ENCODE data around the gene MT1H.

GRCh38 chr16:56629531-56629930 is 40.1 kb upstream of the MT1H start:
- TF ChIP-seq POLR2AphosphoS5 (IDR thresholded peaks at IDR 0.05; ENCODE audit: low read depth, low read length) (no peak), REST (IDR thresholded peaks at IDR 0.05; ENCODE audit: insufficient read depth in 1 of 2, low read depth in 2 of 2, low read length in 2 of 2) (no peak), TAF1 (IDR thresholded peaks at IDR 0.05; ENCODE audit: borderline replicate concordance, insufficient read depth, low read length) (no peak)

Data from PFSK-1 (cell line).